HG03571 (cell line): ENCODE measurements around the gene ITPR2.
"Not testable (repeated sequence)": the region's sequence is repeated elsewhere in the genome, so short reads cannot be mapped to it uniquely, and the experiment has no call there.

Source experiments
- ATAC-seq: cut with Tn5 transposase; IDR thresholded peaks from one replicate; pipeline ENCODE4 v1.9.1; 2021; ENCODE audit not compliant: unreplicated experiment

The ITPR2 gene

DNA sequence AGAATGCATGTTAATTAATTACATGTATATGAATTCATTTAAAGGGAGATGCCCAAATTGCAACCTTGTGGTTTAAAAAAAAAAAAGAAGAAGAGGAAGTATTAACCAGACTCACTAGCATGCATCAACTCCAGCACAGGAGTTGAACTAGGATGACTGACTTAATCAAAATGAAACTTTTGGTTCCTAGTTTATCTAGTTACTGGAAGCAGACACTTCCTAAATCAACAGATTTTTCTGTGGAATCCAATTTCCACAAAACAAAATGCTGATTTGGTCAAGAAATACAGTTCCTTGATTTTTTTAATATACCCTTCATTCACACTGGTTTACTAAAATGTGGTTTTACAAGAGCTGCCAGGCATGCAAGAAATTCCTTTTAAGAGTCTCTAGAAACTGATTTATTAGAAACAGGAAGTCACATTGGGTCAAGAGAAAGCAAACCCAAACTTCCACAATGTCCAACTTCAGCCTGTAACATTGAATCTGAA is 41.6 kb downstream of the ITPR2 start:
- ATAC-seq, result peak; percentile 62

DNA sequence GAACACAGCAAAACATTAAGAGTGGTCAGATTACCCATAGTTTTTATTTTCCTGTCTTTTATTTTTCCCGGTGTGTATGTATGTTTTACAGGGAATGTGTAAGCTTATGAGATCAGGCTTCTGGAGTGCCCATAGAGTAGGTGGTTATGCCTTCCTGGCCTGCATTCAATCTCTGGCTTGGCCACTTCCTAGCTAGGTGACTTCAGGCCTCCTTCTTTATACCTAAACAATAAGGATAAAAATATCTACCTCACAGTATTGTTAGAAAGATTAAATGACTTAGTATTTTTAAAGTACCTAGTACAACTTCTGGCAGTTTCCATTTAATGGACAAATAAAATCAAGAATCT is 42.4 kb downstream of the ITPR2 start:
- no peak for ATAC-seq

DNA sequence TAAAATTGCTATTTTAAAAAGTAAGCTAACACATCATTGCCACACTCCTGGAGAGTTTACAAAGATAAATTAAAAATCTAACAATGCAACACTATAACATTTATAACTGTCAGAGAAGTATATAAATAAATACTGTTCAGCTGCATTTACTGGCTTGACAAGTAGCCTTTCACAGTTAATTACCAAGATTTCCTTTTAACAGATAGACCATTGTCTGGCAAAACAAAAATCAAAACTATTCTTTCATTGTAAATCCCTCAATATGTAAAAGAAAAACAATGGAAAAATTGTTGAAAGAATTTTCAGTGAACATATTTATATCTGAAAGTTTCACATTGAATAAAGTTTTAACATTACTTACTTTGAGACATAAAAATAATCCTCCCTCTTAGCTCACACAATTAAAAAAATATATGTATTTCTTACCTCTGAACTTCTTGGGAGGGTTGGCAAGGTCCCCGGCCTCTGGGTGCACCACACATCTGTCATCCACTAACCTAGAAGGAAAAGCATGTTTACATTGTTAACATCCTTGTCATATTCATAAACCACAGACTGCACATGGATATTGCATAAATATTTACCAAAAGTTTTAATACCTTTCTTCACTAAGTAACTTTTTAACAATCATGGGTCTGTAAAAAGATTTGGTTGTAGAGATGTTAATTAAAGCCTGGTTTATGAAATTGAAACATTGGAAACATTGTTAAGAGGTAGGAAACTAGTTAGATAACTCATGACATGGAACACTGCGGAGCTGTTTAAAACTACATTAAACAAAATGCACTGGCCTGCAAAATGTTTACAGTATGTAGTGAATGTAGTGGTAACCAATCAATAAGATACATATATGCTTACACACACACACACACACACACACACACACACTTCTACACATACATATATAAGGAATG is 43.0 kb downstream of the ITPR2 start:
- no peak for ATAC-seq

DNA sequence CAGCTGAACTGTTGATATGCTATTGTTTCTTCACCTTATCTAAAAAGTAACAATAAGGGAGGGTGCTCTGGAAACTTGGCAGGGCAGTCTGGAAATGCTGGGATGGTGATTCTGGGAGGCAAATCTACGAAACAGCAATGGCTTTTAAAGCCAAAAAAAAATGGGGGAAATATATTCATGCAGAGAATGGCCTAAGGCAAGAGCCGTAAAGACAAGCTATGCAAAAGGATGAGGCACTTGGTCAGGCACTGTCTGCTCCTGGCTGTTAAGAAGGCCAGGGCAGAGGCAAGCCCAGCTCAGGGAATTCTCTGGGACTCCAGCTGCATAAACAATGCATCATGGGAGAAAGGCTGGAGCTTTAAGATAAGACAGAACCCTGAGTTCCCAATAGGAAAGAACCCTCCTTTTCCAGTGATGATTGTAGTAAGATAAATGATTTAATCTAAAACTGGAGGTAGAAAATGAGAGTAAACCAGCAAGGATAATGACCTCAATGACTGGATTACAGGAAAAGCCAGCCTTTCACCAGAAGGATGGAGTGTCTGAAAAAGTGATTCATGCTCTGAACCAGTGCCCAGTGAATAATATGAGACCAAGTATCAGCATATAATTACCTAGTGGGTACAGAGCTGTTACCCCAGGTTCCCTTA is 46.0 kb downstream of the ITPR2 start:
- ATAC-seq, result no peak

DNA sequence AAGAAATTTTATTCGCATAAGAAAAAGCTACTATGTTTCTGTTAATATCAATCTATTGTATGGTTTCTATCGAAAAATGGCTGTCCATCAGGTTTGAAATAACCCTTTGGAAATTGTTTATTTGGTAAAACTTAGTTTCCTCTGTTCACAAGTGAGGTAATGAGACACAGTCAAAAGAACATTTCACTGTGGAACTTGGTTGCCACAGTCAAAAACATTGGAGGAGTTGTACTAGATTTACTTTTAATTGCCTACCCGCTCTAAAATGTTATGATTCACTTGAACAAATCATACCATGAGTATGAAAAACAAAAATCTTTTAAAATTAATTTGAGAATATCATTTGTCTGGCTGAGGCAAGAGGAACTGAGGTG is 46.5 kb downstream of the ITPR2 start:
- ATAC-seq, result no peak

DNA sequence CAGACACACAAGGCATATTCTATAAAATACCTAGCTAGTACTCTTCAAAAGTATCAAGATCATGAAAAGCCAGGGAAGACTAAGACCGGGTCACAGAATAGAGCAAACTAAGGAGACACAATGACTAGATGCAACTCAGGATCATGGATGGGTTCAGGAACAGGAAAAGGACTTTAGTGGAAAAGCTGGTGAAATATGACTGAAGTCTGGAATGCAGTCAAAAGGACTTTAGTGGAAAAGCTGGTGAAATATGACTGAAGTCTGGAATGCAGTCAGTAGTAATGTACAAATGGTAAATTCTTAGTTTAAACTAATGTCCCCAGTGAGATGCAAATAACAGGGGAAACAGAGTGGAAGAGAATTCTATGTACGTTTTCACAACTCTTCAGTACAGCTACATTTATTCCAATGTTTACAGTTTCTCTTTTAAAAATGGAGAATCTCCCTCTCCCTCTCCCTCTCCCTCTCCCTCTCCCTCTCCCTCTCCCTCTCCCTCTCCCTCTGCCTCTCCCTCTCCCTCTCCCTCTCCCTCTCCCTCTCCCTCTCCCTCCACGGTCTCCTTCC is 49.1 kb downstream of the ITPR2 start:
- not testable (repeated sequence) for ATAC-seq

DNA sequence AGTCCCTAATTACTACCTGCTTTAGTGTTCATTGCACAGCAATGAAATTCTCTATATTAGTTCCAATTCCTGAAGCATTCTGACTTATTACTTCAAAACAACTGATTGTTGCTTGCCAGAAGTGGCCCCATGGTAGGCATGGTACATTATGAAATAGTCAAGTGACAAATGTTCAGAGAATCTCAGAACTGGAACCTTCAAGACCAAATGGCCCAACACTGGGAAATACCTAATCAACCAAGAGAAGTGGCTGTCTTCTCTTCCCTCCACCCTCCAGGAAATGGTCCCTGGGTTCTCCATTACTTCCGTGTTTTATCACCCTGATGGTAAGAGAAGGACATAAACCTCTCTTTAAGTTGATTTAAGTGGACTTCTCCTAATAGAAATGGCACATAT is 49.9 kb downstream of the ITPR2 start:
- no peak for ATAC-seq

DNA sequence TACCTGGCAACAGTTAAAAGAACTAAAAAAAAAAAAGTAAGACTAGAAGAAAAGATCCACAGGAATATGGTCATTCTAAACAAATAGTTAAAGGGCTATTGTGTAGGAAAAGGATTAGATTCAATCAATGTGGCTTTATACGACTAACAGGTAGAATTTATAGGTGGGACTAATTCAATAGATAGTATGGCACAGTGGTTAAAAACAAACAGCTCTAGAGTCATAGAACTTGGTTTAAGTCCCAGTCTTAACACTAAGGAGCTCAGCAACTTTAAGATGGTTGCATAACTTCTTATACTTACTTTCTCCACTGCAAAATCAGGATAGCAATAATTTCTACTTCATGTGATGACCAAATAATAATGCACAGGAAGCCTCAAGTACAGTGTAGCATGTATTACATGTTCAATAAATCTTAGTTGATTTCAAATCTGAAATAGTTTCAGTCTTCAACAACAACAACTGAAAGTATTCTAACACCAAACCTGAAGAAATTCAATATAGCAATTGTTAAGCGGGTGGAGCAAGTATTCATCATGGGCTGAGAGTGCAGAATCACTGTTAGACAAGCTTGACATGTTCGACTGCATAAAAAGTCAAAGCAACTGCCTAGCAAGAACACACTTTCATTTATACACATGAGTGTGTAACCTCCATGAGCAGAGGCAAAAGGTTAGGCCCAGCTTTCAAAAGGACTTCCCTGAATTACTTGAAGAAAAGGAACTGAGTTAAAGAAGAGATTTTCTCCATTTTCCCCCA is 50.4 kb downstream of the ITPR2 start:
- no peak for ATAC-seq

DNA sequence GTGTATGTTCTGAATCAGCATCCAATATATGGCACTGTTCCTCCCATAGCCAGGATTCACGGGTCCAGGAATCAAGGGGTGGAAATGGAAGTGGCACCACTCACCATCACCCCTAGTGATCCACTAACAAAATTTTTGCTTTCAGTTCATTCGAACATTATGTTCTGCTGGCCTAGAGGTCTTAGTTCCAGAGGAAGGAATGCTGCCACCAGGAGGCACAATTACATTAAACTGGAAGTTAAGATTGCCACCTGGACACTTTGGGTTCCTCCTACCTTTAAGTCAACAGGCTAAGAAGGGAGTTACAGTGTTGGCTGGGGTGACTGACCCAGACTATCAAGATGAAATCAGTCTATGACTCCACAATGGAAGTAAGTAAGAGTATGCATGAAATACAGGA is 52.3 kb downstream of the ITPR2 start:
- ATAC-seq, result not testable (repeated sequence)

DNA sequence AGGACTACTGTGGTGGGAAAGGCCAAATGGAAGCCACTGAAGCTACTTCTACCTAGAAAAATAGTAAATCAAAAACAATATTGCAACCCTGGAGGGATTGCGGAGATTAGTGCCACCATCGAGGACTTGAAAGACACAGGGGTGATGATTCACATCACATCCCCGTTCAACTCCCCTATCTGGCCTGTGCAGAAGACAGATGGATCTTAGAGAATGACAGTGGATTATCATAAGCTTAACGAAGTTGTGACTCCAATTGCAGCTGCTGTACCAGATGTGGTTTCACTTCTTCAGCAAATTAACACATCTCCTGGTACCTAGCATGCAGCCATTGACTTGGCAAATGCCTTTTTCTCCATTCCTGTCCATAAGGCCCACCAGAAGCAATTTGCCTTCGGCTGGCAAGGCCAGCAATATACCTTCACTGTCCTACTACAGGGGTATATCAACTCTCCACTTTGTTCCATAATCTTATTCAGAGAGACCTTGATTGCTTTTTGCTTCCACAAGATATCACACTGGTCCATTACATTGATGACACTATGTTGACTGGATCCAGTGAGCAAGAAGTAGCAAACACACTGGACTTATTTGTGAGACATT is 54.7 kb downstream of the ITPR2 start:
- ATAC-seq, result not testable (repeated sequence)

DNA sequence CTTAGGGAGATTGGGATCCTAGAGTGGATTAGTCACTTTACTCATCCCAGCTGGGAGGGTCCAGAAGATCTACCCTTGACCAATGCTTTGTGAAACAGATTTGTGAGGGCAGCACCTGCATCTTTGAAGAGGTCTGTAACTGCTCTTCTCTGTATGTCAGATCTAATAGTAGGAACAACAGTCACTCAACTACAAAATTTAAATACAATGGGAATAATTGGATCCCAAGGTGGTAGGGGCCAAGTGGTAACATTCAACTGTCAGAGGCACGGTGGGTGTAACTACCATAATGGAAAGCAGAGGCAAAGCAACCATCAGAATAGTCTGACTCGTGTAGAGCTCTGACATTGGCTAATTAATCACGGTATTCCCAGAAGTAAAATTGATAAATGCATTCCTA is 55.8 kb downstream of the ITPR2 start:
- no peak for ATAC-seq

DNA sequence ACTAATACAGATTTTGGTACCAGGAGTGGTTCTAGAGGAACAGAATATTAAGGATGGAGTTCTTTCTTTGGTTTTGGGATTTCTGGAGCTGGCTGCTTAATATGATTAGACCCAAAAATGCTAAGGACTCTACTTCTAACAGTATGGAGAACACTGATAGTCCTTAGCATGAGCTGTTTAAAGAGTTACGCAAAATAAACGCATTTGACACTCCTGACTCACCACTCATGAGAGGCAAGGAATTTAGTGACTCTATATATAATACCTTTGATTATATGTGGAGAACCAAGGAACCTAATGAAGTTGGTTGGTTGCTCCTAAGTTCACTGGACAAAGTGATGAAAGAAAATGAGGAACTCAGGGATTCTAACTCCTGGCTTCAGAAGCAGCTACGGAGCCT is 57.0 kb downstream of the ITPR2 start:
- ATAC-seq, result not testable (repeated sequence)

DNA sequence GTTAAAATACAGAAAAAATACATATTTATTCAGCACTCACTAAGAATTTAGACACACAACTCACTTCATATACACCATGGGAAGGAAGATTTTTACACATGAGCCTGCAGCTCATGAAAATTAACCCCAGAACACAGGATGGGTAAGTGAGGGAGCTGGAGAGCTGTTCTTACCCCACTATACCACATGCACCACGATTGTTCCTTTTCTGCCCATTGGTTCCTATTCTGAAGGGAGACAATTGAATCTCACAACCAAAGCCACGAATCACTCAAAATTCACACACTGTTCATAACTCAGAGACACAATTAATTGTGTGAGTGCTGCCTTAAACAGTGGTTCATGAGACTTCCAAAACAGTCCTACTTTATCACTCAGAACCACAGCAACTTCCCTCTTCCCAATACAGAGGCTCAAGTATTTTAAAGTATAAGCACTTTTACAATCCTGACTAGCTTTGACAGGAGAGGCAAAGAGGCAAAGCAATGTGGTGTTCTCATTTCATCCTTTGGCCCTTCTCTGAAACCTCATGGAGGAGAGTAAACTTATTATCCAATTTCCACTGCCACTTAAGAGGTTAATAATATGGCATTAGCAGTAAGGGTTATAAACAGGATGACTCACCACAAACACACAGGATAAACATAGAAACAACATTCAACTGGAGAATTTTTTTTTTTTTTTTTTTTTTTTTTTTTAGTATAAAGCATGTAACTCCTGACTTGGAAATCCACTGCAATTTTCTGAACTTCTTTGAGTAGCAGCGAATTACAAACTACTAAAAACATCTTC is 59.5 kb downstream of the ITPR2 start:
- no peak for ATAC-seq

DNA sequence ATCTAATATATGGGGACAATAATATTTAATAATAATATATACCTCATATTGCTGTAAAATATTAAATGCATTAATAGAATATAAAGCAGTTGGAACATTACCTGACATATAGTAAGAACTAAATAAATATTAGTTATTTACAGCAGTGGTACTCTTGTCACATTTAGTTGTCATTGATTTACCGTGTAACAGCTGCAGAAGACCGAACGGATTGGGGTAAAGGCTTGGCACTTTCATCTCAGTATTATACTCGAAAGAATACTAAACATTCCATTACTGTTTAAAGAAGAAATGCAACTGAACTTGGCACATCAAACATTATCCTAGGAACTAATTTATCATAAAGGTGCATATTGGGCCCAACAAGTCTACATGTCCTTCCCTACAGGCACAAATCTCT is 61.1 kb downstream of the ITPR2 start:
- no peak for ATAC-seq

DNA sequence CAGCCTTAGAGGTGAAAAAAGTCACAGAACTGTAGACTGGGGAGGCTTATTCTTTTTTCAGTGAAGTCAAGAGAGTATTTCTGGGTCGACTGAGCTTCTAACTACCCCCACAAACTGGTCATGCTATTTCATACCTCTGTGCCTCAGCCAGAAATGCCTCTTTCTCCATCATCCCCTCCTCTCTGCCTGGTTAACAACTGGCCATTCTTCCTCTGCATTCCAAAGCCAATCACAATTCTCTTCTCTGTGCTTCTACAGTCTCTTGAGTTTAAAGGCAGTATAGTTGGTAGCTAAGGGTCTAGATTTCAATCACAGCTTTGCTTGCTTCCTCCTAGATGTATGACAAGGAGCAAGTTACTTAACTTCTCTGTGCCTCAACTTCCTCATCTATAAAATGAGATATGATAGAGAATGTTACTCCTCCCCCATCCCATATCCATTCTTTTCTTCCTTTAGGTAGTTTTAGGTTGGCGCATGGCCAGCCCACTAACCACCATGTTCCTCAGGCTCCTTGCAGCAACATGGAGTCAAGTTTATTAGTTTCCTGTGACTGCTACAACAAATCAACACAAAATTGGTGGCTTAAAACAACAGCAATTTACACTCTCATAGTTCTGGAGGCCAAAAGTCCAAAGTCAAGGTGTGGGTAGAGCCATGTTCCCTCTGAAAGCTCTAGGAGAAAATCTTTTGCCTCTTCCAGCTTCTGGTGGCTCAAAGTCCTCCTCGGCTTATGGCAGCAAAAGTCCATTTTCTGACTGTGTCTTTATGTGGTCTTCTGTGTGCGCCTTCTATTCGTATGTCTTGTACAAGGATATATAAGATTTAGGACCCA is 62.5 kb downstream of the ITPR2 start:
- no peak for ATAC-seq

DNA sequence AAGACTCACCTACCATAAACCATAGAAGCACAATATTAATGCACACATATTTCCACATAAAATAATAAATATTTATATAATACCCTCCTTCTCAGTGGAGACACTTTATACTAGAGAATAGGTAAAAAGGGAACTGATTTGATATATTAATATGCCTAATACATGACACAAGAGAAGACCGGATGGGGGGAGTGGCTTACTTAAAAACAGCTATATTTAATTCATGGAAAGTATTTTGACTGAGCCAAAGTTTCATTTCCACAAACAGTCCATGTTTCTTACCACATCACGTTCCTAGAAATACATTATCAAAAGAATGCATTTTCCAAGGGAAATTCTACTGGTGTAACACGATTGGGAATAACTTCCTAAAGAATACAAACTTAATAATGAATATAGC is 63.4 kb downstream of the ITPR2 start:
- ATAC-seq, result peak; percentile 27

DNA sequence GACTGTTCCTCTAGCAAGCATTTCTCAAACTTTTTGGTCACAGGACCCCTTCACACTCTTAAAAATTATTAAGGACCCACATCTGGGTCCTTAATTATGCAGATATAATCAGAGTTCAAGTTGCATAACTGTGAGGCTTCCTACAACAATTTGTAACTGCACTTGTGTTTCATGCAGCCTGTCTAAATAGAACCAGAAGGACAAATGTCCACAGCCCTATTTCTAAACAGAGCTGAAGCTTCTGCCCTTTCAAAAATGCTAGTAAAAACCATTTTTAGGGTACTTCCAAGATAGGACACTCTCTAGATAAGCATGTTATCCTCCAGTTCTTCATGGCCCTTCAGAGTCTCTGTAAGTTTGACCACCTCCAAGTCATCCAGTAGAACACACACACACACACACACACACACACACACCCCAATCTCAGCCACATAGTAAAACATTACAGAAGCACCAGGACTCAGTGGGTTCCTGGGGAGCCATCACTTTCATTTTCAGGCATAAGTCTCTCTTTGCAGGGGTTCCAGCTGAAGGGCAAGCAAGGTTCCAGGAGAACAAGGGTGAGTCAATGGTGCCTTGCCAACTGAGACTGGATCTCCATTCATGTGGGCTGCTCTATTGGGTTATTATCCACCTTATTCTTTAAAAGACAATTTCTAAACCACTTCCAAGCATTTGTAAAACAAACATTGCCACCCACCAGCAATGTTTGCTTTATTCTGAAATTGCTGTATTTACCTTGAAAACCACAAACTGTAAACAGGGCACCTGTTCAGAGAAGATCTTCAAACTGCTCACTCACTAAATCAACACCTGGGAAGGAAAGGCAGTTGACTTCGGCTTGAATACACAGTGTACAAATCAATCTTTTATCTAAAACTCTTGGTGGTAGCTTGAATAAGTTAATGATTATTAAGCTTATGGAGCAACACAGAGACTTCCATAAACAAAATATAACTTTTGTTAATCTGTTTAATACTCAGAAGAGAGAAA is 64.1 kb downstream of the ITPR2 start:
- peak; percentile 58 for ATAC-seq

DNA sequence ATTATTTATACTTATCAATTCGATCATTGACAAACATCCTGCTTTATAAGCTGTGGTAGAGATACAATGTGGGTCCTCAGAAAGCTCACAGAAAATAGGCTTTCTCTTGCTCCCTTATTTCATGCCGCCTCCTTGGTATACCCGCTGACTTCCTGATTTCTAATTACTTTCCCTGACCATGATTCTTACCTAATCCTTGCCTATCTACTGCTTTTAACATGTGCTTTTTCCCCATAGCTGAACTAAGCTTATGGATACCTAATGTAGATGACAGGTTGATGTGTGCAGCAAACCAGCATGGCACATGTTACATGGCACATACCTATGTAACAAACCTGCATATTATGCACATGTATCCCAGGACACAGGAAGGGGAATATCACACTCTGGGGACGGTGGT is 65.1 kb downstream of the ITPR2 start:
- ATAC-seq, result no peak
